Progenitor cell of endocrine pancreas (in vitro differentiated cells): ENCODE measurements around the gene UBE2J2. TPM values are rescaled to one million over a fixed set of nuclear protein-coding genes. Genes with fewer than 3 reads are reported as not detected.
A peak's percentile ranks its signal among the peaks of the same experiment; 100 is the strongest.

Source experiments
- DNase-seq: peaks from one replicate; pipeline ENCODE4 v3.0.0; 2021; ENCODE audit warnings: low spot score; ENCODE audit not compliant: unreplicated experiment
- H3K27ac Mint-ChIP-seq: 2 replicates; pipeline ENCODE4 v1.8.0; 2021; ENCODE audit warnings: mild to moderate bottlenecking, moderate library complexity, mixed read lengths
- H3K27me3 Mint-ChIP-seq: 2 replicates; pipeline ENCODE4 v1.8.0; 2021; ENCODE audit warnings: mixed read lengths
- H3K36me3 Mint-ChIP-seq: 2 replicates; pipeline ENCODE4 v1.8.0; 2022; ENCODE audit warnings: mixed read lengths; ENCODE audit not compliant: insufficient read depth
- H3K4me1 Mint-ChIP-seq: 2 replicates; pipeline ENCODE4 v1.8.0; 2021; ENCODE audit warnings: low read depth, mixed read lengths
- H3K4me3 Mint-ChIP-seq: 2 replicates; pipeline ENCODE4 v1.8.0; 2021; ENCODE audit warnings: low read depth, mild to moderate bottlenecking, moderate library complexity, mixed read lengths
- H3K9me3 Mint-ChIP-seq: 2 replicates; pipeline ENCODE4 v1.8.0; 2021; ENCODE audit warnings: low read depth, mixed read lengths
- total RNA-seq: library from RNA; stranded (reverse); gene quantifications from 2 replicates; pipeline ENCODE4 v1.2.1, GENCODE V29; 2021
- TF ChIP-seq, protein P1 (sequence below): fragments of 200-600 bp; sonication (generic); IDR thresholded peaks from one replicate; pipeline ENCODE4 v1.5.0; 2021; ENCODE audit warnings: antibody characterized with exemption, mild to moderate bottlenecking; ENCODE audit not compliant: unreplicated experiment

Gene UBE2J2
- total RNA-seq, 1 donor from 2014 or later = 73.6 TPM

GRCh38 chr1:1262758-1263157 is 10.9 kb downstream of the UBE2J2 start:
- no peak for DNase-seq
- Mint-ChIP-seq H3K36me3 (peaks cover 21% of the 10 kb centered on the region), H3K4me1 (no peaks in the 10 kb centered on the region), H3K4me3 (no peak overlapping the region), H3K27ac (no peak overlapping the region), H3K27me3 (no peaks in the 10 kb centered on the region), H3K9me3 (no peaks in the 10 kb centered on the region)
- TF ChIP-seq, protein P1, sequence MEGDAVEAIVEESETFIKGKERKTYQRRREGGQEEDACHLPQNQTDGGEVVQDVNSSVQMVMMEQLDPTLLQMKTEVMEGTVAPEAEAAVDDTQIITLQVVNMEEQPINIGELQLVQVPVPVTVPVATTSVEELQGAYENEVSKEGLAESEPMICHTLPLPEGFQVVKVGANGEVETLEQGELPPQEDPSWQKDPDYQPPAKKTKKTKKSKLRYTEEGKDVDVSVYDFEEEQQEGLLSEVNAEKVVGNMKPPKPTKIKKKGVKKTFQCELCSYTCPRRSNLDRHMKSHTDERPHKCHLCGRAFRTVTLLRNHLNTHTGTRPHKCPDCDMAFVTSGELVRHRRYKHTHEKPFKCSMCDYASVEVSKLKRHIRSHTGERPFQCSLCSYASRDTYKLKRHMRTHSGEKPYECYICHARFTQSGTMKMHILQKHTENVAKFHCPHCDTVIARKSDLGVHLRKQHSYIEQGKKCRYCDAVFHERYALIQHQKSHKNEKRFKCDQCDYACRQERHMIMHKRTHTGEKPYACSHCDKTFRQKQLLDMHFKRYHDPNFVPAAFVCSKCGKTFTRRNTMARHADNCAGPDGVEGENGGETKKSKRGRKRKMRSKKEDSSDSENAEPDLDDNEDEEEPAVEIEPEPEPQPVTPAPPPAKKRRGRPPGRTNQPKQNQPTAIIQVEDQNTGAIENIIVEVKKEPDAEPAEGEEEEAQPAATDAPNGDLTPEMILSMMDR = no peak

DNA sequence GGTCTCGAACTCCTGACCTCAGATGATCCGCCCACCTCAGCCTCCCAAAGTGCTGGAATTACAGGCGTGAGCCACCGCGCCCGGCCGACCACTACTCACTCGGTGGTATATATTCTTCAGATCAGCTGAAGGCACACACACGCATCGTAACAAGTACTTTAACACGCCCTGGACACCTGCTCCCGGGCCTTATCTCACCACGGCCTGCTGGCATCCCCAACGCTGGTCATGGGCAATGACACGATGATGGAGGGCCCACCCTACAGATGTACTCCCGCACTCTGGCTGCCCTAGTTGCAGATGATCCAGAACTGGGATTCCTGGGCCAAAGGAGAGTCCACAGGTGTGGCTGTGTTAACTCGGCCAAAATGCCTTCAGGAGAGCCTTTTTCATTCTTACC is 11.6 kb downstream of the UBE2J2 start:
- TF ChIP-seq, protein P1 = no peak
- DNase-seq = no peak
- no peak overlapping the region for H3K27ac Mint-ChIP-seq
- H3K4me3 Mint-ChIP-seq = no peak overlapping the region
- no peaks in the 10 kb centered on the region for H3K27me3 Mint-ChIP-seq
- H3K36me3 Mint-ChIP-seq = peaks cover 20% of the 10 kb centered on the region
- H3K4me1 Mint-ChIP-seq = no peaks in the 10 kb centered on the region
- H3K9me3 Mint-ChIP-seq = no peaks in the 10 kb centered on the region

DNA sequence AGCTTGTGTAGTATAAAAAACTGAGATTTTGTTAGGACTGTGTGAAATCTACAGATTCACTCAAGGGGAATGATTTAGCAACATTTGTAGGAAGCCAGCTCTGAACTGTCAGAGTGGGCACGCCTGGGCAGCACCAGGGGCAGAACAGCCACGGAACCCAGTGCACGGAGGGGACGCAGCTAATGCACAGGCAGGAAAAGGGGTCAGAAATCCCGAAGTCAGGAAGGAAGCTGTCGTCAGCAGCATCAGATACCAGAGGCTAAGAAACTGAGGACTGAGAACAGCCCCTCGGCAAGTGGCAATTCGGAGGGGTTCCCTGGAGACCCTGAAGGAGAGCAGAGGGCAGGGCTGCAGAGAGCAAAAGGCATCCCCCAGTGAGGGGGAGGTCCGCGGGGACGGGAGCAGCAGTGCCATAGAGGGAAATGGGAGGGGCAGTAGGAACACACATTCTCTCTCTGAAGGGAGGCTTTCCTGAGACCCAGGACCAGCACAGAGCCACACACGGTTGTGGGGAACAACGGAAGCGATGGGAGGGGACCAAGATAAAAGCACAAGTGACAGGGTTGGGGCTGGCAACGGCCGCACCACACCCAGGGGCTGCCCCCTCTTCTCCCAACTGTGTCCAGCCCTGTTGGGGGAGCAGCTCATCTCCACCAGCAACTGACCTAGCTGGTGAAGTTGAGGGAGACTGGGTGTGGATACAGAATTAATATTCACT is 12.7 kb downstream of the UBE2J2 start:
- no peak overlapping the region for H3K27ac Mint-ChIP-seq
- DNase-seq = no peak
- H3K4me3 Mint-ChIP-seq = no peak overlapping the region
- TF ChIP-seq, protein P1 = no peak
- peaks cover 23% of the 10 kb centered on the region for H3K36me3 Mint-ChIP-seq
- no peaks in the 10 kb centered on the region for H3K27me3 Mint-ChIP-seq
- no peaks in the 10 kb centered on the region for H3K9me3 Mint-ChIP-seq
- H3K4me1 Mint-ChIP-seq = no peaks in the 10 kb centered on the region

DNA sequence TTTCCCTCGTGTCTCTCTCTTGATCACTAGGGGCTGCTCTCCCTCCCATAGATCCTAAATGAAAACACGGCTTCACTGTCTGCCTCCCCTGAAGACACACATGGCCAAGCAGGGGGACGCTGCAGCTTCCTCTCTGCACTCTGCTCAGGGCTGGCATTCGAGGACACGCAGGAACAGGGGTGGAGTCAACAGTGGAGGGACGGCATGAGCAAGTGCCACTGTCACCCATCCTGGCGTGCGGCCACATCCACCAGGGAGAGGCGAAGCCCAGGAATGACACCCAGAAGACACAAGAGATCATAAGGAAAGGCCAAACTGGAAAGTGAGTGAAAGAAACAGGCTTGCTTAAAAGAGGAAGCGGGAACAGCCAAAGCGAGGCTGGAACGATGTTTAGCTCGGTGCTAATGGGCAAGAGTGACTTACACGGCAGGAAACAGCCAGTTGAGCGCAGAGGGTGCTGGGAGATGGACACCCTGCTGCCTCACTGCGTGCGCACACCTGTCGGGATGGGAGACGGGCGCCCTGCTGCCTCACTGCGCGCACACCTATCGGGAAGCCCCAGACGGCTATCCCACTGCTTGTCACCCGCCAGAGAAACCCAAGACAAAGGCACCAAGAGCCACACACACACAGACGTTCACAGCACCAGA is 13.6 kb downstream of the UBE2J2 start:
- no peaks in the 10 kb centered on the region for H3K27me3 Mint-ChIP-seq
- no peaks in the 10 kb centered on the region for H3K9me3 Mint-ChIP-seq
- H3K36me3 Mint-ChIP-seq = peaks cover 22% of the 10 kb centered on the region
- H3K4me1 Mint-ChIP-seq = no peaks in the 10 kb centered on the region
- peak overlapping the region; percentile 43 for H3K27ac Mint-ChIP-seq
- TF ChIP-seq, protein P1 = no peak
- no peak for DNase-seq
- no peak overlapping the region for H3K4me3 Mint-ChIP-seq

DNA sequence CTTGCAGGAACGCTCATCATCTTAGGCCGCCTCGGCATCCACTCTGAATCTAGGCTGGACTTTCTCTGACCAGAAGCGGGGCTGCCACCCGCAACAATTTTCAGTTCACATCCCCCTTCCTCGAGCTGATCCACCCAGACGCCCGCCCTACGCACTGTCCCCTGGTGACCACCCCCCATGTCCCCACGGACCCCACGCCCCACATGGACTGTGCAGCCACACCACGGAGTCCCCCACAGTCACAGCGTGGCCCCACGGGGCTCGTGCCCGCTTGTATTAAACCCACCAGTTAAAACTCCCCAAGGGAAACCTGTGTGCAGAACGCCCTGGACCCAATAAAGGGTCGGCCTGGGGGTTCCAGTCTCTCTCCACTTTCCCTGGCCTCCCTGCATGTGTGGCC is 14.1 kb downstream of the UBE2J2 start:
- no peak overlapping the region for H3K4me3 Mint-ChIP-seq
- no peaks in the 10 kb centered on the region for H3K9me3 Mint-ChIP-seq
- H3K4me1 Mint-ChIP-seq = no peaks in the 10 kb centered on the region
- H3K36me3 Mint-ChIP-seq = peaks cover 22% of the 10 kb centered on the region
- H3K27me3 Mint-ChIP-seq = no peaks in the 10 kb centered on the region
- DNase-seq = no peak
- peak overlapping the region; percentile 43 for H3K27ac Mint-ChIP-seq
- TF ChIP-seq, protein P1 = no peak
